Vagina (tissue), 2 donors: ENCODE data around the gene CDK9. TPM values are rescaled to one million over a fixed set of nuclear protein-coding genes. Genes with fewer than 3 reads are reported as not detected.

Experiments
- DNase-seq, 2 donors: peaks; one replicate each; pipeline ENCODE4 v3.0.0-alpha.2; 2017; ENCODE audit errors: extremely low spot score in 2 of 2
- H3K27ac ChIP-seq: fragments of 200-600 bp; sonication (generic); one replicate; pipeline ENCODE4 v1.5.1; 2019
- H3K27me3 ChIP-seq: fragments of 200-600 bp; sonication (generic); one replicate; pipeline ENCODE4 v1.5.1; 2019
- H3K36me3 ChIP-seq, 2 donors: fragments of 200-600 bp; sonication (generic); one replicate each; pipeline ENCODE4 v1.5.1; 2017 to 2019
- H3K4me1 ChIP-seq: fragments of 200-600 bp; sonication (generic); one replicate; pipeline ENCODE4 v1.5.1; 2019
- H3K4me3 ChIP-seq, 2 donors: fragments of 200-600 bp; sonication (generic); 1 replicate in 1 of 2; 2 replicates in 1 of 2; pipeline ENCODE4 v1.5.1; 2016 to 2019
- H3K9me3 ChIP-seq: fragments of 200-600 bp; sonication (generic); one replicate; pipeline ENCODE4 v1.5.1; 2019
- CTCF ChIP-seq, 3 experiments: fragments of 450-650 bp in 2 of 3; fragments of 200-600 bp in 1 of 3; sonication (generic) in 1 of 3; IDR thresholded peaks; one replicate each; pipeline ENCODE4 v1.5.1; 2017 to 2019; ENCODE audit warnings: antibody characterized with exemption in 3 of 3, mild to moderate bottlenecking in 2 of 3, moderate library complexity in 2 of 3
- POLR2A ChIP-seq, 2 donors: fragments of 450-650 bp; IDR thresholded peaks; one replicate each; pipeline ENCODE4 v1.6.1; 2017; ENCODE audit warnings: antibody characterized with exemption in 2 of 2, mild to moderate bottlenecking in 2 of 2, moderate library complexity in 2 of 2
- POLR2AphosphoS5 ChIP-seq, 2 donors: sonication (generic); formaldehyde crosslinking; IDR thresholded peaks; one replicate each; pipeline ENCODE4 v1.9.0; 2017; ENCODE audit warnings: antibody characterized with exemption in 2 of 2, mild to moderate bottlenecking in 2 of 2, low read depth in 1 of 2; ENCODE audit not compliant: insufficient read depth in 1 of 2
- intact Hi-C: fragments of 100-400 bp; cut with DNase I; formaldehyde crosslinking; loops from one replicate; pipeline ENCODE4 v1.15.1; 2023
- total RNA-seq: library from RNA; depleted of rRNA; stranded (reverse); fragments of >200 nt; gene quantifications from one replicate; pipeline ENCODE4 v1.2.3, GENCODE V29; 2016

The CDK9 gene
- total RNA-seq, 1 donor from 2014 or later, result 66.3 TPM

GRCh38 chr9:127812011-127812410 lies 26.2 kb downstream of the CDK9 start:
- Histone ChIP-seq H3K27ac (no peak overlapping the region), H3K36me3 (peaks cover 0 to 72% of the 10 kb centered on the region in 2 donors), H3K27me3 (no peaks in the 10 kb centered on the region), H3K9me3 (no peaks in the 10 kb centered on the region), H3K4me1 (peaks cover 5% of the 10 kb centered on the region), H3K4me3 (no peak overlapping the region)
- TF ChIP-seq POLR2A (IDR thresholded peaks at IDR 0.05), result no peak
- no peak for TF ChIP-seq POLR2AphosphoS5 (IDR thresholded peaks at IDR 0.05; ENCODE audit: insufficient read depth in 1 of 2, low read depth in 1 of 2)
- TF ChIP-seq CTCF (IDR thresholded peaks at IDR 0.05), result no peak
- no peak for DNase-seq
- intact Hi-C loops, result no loop called here

- H3K27me3 ChIP-seq, result no peaks in the 10 kb centered on the region
- intact Hi-C loops, result no loop called here
- no peaks in the 10 kb centered on the region for H3K9me3 ChIP-seq
- DNase-seq, result no peak
- H3K4me1 ChIP-seq, result peaks cover 5% of the 10 kb centered on the region
- TF ChIP-seq POLR2AphosphoS5 (IDR thresholded peaks at IDR 0.05; ENCODE audit: insufficient read depth in 1 of 2, low read depth in 1 of 2) (no peak), CTCF (IDR thresholded peaks at IDR 0.05) (no peak), POLR2A (IDR thresholded peaks at IDR 0.05) (no peak)
- peaks cover 0 to 64% of the 10 kb centered on the region in 2 donors for H3K36me3 ChIP-seq
- H3K4me3 ChIP-seq, result no peak overlapping the region
- no peak overlapping the region for H3K27ac ChIP-seq
Observed at GRCh38 chr9:127812936-127813675, 27.3 kb downstream of the CDK9 start.

GRCh38 chr9:127813686-127814226 lies 27.9 kb downstream of the CDK9 start:
- H3K27me3 ChIP-seq, result no peaks in the 10 kb centered on the region
- H3K36me3 ChIP-seq, result peaks cover 0 to 57% of the 10 kb centered on the region in 2 donors
- TF ChIP-seq POLR2A (IDR thresholded peaks at IDR 0.05) (no peak), POLR2AphosphoS5 (IDR thresholded peaks at IDR 0.05; ENCODE audit: insufficient read depth in 1 of 2, low read depth in 1 of 2) (no peak), CTCF (IDR thresholded peaks at IDR 0.05) (no peak)
- no peak for DNase-seq
- H3K27ac ChIP-seq, result no peak overlapping the region
- H3K4me1 ChIP-seq, result peaks cover 5% of the 10 kb centered on the region
- H3K9me3 ChIP-seq, result no peaks in the 10 kb centered on the region
- intact Hi-C loops, result no loop called here
- H3K4me3 ChIP-seq, result no peak overlapping the region

GRCh38 chr9:127814619-127815511 lies 29.0 kb downstream of the CDK9 start:
- Histone ChIP-seq H3K9me3 (no peaks in the 10 kb centered on the region), H3K36me3 (peaks cover 0 to 60% of the 10 kb centered on the region in 2 donors), H3K27me3 (no peaks in the 10 kb centered on the region), H3K4me3 (no peak overlapping the region), H3K27ac (no peak overlapping the region), H3K4me1 (no peaks in the 10 kb centered on the region)
- DNase-seq, result peak in 1 of 2 donors; percentile 85
- intact Hi-C loops, result no loop called here
- no peak for TF ChIP-seq POLR2A (IDR thresholded peaks at IDR 0.05)
- TF ChIP-seq CTCF (IDR thresholded peaks at IDR 0.05), result no peak
- TF ChIP-seq POLR2AphosphoS5 (IDR thresholded peaks at IDR 0.05; ENCODE audit: insufficient read depth in 1 of 2, low read depth in 1 of 2), result no peak
